ENCODE results near the gene ARL16.

DNA sequence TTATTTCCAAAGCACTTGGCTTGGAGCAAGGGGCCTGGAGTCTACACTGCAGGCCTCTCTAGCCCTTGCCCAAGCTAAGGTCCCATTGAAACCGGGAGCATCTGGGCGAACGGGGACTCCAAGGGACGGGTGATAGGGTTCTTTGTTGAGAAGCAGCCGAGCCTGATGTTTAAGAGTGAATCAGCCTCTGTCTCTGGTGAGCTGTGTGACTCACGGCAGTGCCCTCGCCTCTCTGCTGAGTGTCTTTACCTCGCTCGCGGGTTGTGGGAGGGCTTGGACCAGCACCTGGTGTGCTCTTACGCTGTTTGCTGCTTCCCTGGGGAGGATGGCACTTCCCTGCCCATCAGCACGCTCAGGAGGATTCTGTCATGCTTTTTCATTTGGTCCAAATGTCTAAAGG, 1.5 kb upstream of the ARL16 start:
- TF ChIP-seq EZH2 (optimal IDR thresholded peaks at IDR 0.05; ENCODE audit: low read depth, low read length) (no peak), EZH2phosphoT487 (IDR thresholded peaks at IDR 0.05; ENCODE audit: low read length) (no peak)
- TF ChIP-seq, protein P1, sequence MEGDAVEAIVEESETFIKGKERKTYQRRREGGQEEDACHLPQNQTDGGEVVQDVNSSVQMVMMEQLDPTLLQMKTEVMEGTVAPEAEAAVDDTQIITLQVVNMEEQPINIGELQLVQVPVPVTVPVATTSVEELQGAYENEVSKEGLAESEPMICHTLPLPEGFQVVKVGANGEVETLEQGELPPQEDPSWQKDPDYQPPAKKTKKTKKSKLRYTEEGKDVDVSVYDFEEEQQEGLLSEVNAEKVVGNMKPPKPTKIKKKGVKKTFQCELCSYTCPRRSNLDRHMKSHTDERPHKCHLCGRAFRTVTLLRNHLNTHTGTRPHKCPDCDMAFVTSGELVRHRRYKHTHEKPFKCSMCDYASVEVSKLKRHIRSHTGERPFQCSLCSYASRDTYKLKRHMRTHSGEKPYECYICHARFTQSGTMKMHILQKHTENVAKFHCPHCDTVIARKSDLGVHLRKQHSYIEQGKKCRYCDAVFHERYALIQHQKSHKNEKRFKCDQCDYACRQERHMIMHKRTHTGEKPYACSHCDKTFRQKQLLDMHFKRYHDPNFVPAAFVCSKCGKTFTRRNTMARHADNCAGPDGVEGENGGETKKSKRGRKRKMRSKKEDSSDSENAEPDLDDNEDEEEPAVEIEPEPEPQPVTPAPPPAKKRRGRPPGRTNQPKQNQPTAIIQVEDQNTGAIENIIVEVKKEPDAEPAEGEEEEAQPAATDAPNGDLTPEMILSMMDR (IDR thresholded peaks at IDR 0.05; ENCODE audit: low read length), result no peak
